ENCODE data around the gene ACOX3.

ACOX3 gene

GRCh38 chr4:8467016-8467415 lies 26.5 kb upstream of the ACOX3 start:
- DNase-seq, result no peak

GRCh38 chr4:8465615-8466611 lies 25.4 kb upstream of the ACOX3 start:
- DNase-seq, result no peak

- DNase-seq, result no peak
Measured at GRCh38 chr4:8464381-8464780, 23.9 kb upstream of the ACOX3 start.

GRCh38 chr4:8463811-8464210 lies 23.3 kb upstream of the ACOX3 start:
- DNase-seq, result no peak

- DNase-seq, result no peak
Measured at GRCh38 chr4:8461616-8462015, 21.1 kb upstream of the ACOX3 start.

- no peak for DNase-seq
Measured at GRCh38 chr4:8461086-8461485, 20.6 kb upstream of the ACOX3 start.

- DNase-seq, result no peak
Measured at GRCh38 chr4:8459867-8460445, 19.4 kb upstream of the ACOX3 start.

- no peak for DNase-seq
Measured at GRCh38 chr4:8457646-8458252, 17.2 kb upstream of the ACOX3 start.

GRCh38 chr4:8453957-8454356 lies 13.4 kb upstream of the ACOX3 start:
- no peak for DNase-seq

- DNase-seq, result no peak
Measured at GRCh38 chr4:8451440-8452182, 11.1 kb upstream of the ACOX3 start.

GRCh38 chr4:8446122-8446521 lies 5.6 kb upstream of the ACOX3 start:
- no peak for DNase-seq

GRCh38 chr4:8443801-8444200 lies 3.3 kb upstream of the ACOX3 start:
- DNase-seq, result no peak

- DNase-seq, result no peak
Measured at GRCh38 chr4:8442596-8443358, 2.3 kb upstream of the ACOX3 start.

- no peak for DNase-seq
Measured at GRCh38 chr4:8441499-8442091, 1.1 kb upstream of the ACOX3 start.

GRCh38 chr4:8439914-8440491 lies 520 bp downstream of the ACOX3 start:
- no peak for DNase-seq

GRCh38 chr4:8439168-8439567 lies 1.4 kb downstream of the ACOX3 start:
- DNase-seq, result no peak

GRCh38 chr4:8438743-8439142 lies 1.8 kb downstream of the ACOX3 start:
- DNase-seq, result no peak

GRCh38 chr4:8437281-8437680 lies 3.2 kb downstream of the ACOX3 start:
- no peak for DNase-seq

- DNase-seq, result no peak
Measured at GRCh38 chr4:8435656-8436121, 4.8 kb downstream of the ACOX3 start.

GRCh38 chr4:8434251-8435073 lies 6.1 kb downstream of the ACOX3 start:
- DNase-seq, result no peak

All from activated gamma-delta T cell (primary cell).